K562 (cell line): ENCODE results near the gene CTSW. TPM values are rescaled to one million over a fixed set of nuclear protein-coding genes. Genes with fewer than 3 reads are reported as not detected.

Source experiments
- ATAC-seq: fragments of 200-7000 bp; cut with Tn5 transposase; 3 replicates; pipeline ENCODE4 v1.9.1; 2020; ENCODE audit warnings: moderate library complexity
- BruUV-seq: library from RNA; stranded (reverse); fragments of 400-500 nt; replicated peaks from 2 replicates; lab custom pipeline; 2021; lab: Mats Ljungman, UMichigan
- CTCF ChIA-PET: fragments of 300-600 bp; formaldehyde crosslinking; extraction: SDS; loops from one replicate; lab custom pipeline; 2021; ENCODE audit warnings: low intra/inter-chr PET ratio; lab: Yijun Ruan, JAX
- POLR2A ChIA-PET: fragments of 300-600, 350-650 bp; sonication (Branson Sonifier 250); formaldehyde crosslinking; extraction: SDS; loops from one replicate; lab custom pipeline; 2021; ENCODE audit warnings: antibody characterized with exemption, inconsistent platforms; lab: Yijun Ruan, JAX
- DNase-seq, 4 experiments: peaks; one replicate each; pipeline versions ENCODE4 v3.0.0 to v3.0.0-alpha.2; 2011 to 2018; ENCODE audit warnings: low spot score in 3 of 4, mixed read lengths in 3 of 4; ENCODE audit errors: extremely low read depth in 1 of 4
- FAIRE-seq: peaks from 2 replicates; lab custom pipeline; 2011; peaks lifted over from hg19 to GRCh38; lab: Jason Lieb, UNC
- H2AFZ ChIP-seq: 2 replicates; pipeline ENCODE4 v1.6.0; 2011; ENCODE audit warnings: low read depth, low read length, control low read depth, inconsistent platforms
- H3K27ac ChIP-seq: fragments of 200-600 bp; 3 replicates; pipeline ENCODE4 v1.8.0; 2011; ENCODE audit warnings: low read depth, mild to moderate bottlenecking, control low read depth, inconsistent platforms, low read length, moderate library complexity, mixed read lengths; ENCODE audit errors: extremely low read depth
- H3K27me3 ChIP-seq, 2 experiments: fragments of 300-600 bp in 1 of 2; 2 replicates in 1 of 2; 3 replicates in 1 of 2; pipeline versions ENCODE4 v1.6.0 to v1.8.0; 2011; ENCODE audit warnings: inconsistent platforms in 2 of 2, low read length in 2 of 2, mild to moderate bottlenecking in 1 of 2, mixed read lengths in 1 of 2, moderate library complexity in 1 of 2; ENCODE audit not compliant: control insufficient read depth in 2 of 2, insufficient read depth in 2 of 2
- H3K36me3 ChIP-seq: fragments of 300-600 bp; 3 replicates; pipeline ENCODE4 v1.8.0; 2011; ENCODE audit warnings: mild to moderate bottlenecking, low read length, inconsistent platforms; ENCODE audit not compliant: control insufficient read depth, insufficient read depth
- H3K4me1 ChIP-seq, 2 experiments: fragments of 200-600 bp in 1 of 2; replicated peaks in 1 of 2; 2 replicates in 1 of 2; 3 replicates in 1 of 2; pipeline versions ENCODE4 v1.5.1 to v1.8.0; 2011; ENCODE audit warnings: inconsistent platforms in 2 of 2, low read length in 2 of 2, mild to moderate bottlenecking in 1 of 2, mixed read lengths in 1 of 2, moderate library complexity in 1 of 2; ENCODE audit not compliant: control insufficient read depth in 2 of 2, insufficient read depth in 2 of 2
- H3K4me2 ChIP-seq: 2 replicates; pipeline ENCODE4 v1.6.1; 2011; ENCODE audit warnings: low read length, control low read depth, inconsistent platforms, mixed read lengths; ENCODE audit not compliant: insufficient read depth
- H3K4me3 ChIP-seq: fragments of 200-600 bp; sonication (generic), shearing (Covaris generic); 2 replicates; pipeline ENCODE4 v1.5.1; 2016; ENCODE audit warnings: control low read depth, inconsistent platforms
- H3K79me2 ChIP-seq: fragments of 200-600 bp; 3 replicates; pipeline ENCODE4 v1.8.0; 2011; ENCODE audit warnings: low read length, inconsistent platforms; ENCODE audit not compliant: control insufficient read depth, insufficient read depth
- H3K9ac ChIP-seq, 2 experiments: 2 replicates each; pipeline versions ENCODE4 v1.6.0 to v1.6.1; 2011; ENCODE audit warnings: low read depth in 2 of 2, low read length in 2 of 2, control low read depth in 1 of 2, inconsistent platforms in 1 of 2, mild to moderate bottlenecking in 1 of 2, mixed read lengths in 1 of 2; ENCODE audit not compliant: insufficient read depth in 1 of 2
- H3K9me1 ChIP-seq: one replicate; pipeline ENCODE4 v1.6.0; 2011; ENCODE audit warnings: inconsistent platforms, mild to moderate bottlenecking, low read length, moderate library complexity; ENCODE audit not compliant: control insufficient read depth, insufficient read depth
- H3K9me3 ChIP-seq: replicated peaks from 2 replicates; pipeline ENCODE4 v1.5.1; 2011; ENCODE audit warnings: low read depth, low read length, inconsistent platforms; ENCODE audit not compliant: control insufficient read depth, insufficient read depth
- H4K20me1 ChIP-seq: replicated peaks from 2 replicates; pipeline ENCODE4 v1.6.1; 2011; ENCODE audit warnings: low read length, inconsistent platforms, mixed read lengths; ENCODE audit not compliant: control insufficient read depth, insufficient read depth
- FOSL1 ChIP-seq: fragments of 200-800 bp; sonication (Bioruptor generic); conservative IDR thresholded peaks from 2 replicates; pipeline ENCODE4 v1.6.1; 2016; ENCODE audit warnings: missing genetic modification characterization, missing compliant biosample characterization
- KDM5B ChIP-seq: fragments of 200-600 bp; sonication (generic); IDR thresholded peaks from 2 replicates; pipeline ENCODE4 v1.6.1; 2012; ENCODE audit warnings: low read depth, mild to moderate bottlenecking, moderate library complexity, low read length, control low read depth, inconsistent platforms; ENCODE audit not compliant: insufficient replicate concordance
- NFYB ChIP-seq: IDR thresholded peaks from 2 replicates; pipeline ENCODE4 v1.6.1; 2011; ENCODE audit warnings: mild to moderate bottlenecking, moderate library complexity; ENCODE audit not compliant: insufficient read length; ENCODE audit errors: extremely low read depth
- NR2C1 ChIP-seq, 2 experiments: fragments of 450-650 bp; IDR thresholded peaks; 2 replicates each; pipeline ENCODE4 v1.6.1; 2017; ENCODE audit warnings: mild to moderate bottlenecking in 2 of 2, antibody characterized with exemption in 1 of 2, inconsistent platforms in 1 of 2, missing compliant biosample characterization in 1 of 2, missing genetic modification characterization in 1 of 2
- POLR2G ChIP-seq: fragments of 200-400 bp; formaldehyde crosslinking; IDR thresholded peaks from 2 replicates; pipeline ENCODE4 v1.6.1; 2017; ENCODE audit warnings: low read depth, mild to moderate bottlenecking, antibody characterized with exemption, low read length, moderate library complexity
- POLR3A ChIP-seq: IDR thresholded peaks from 2 replicates; pipeline ENCODE4 v1.6.1; 2011; ENCODE audit warnings: borderline replicate concordance, mild to moderate bottlenecking, moderate library complexity; ENCODE audit not compliant: insufficient read length, insufficient read depth; ENCODE audit errors: extremely low read depth
- SRSF3 ChIP-seq: fragments of 200-400 bp; formaldehyde crosslinking; IDR thresholded peaks from 2 replicates; pipeline ENCODE4 v1.6.1; 2016; ENCODE audit warnings: mild to moderate bottlenecking, low read length, moderate library complexity; ENCODE audit not compliant: insufficient read depth
- SUPT5H ChIP-seq: fragments of 450-650 bp; IDR thresholded peaks from 2 replicates; pipeline ENCODE4 v1.6.1; 2016
- TCF7 ChIP-seq: sonication (generic); IDR thresholded peaks from 2 replicates; pipeline ENCODE4 v1.6.1; 2016; ENCODE audit warnings: antibody characterized with exemption, borderline replicate concordance
- ZNF197 ChIP-seq: fragments of 200-800 bp; sonication (Bioruptor generic); IDR thresholded peaks from 2 replicates; pipeline ENCODE4 v1.6.1; 2016; ENCODE audit warnings: low read depth, missing genetic modification characterization, missing compliant biosample characterization
- ZNF212 ChIP-seq: fragments of 450-650 bp; formaldehyde crosslinking; IDR thresholded peaks from 2 replicates; pipeline ENCODE4 v1.4.0; 2020; ENCODE audit warnings: mild to moderate bottlenecking
- ZNF444 ChIP-seq: fragments of 250-450 bp; sonication (Bioruptor Pico); IDR thresholded peaks from 2 replicates; pipeline ENCODE4 v1.4.0; 2020; ENCODE audit warnings: mild to moderate bottlenecking, moderate library complexity
- ZNF76 ChIP-seq: fragments of 250-450 bp; sonication (Bioruptor Pico); IDR thresholded peaks from 2 replicates; pipeline ENCODE4 v1.4.0; 2020; ENCODE audit warnings: mild to moderate bottlenecking, moderate library complexity, borderline replicate concordance
- WGBS: fragments of 100-300 bp; shearing (Covaris generic); methylation state at CpG from one replicate; pipeline ENCODE4 v1.1.6; 2016; ENCODE audit warnings: low coverage, mixed read lengths; ENCODE audit not compliant: insufficient coverage; ENCODE audit errors: missing lambda C conversion rate; 5-methylcytosine and 5-hydroxymethylcytosine counted together
- in situ Hi-C: fragments of 300-500 bp; cut with MboI; formaldehyde crosslinking; loops from 4 replicates; pipeline ENCODE4 v1.15.0; 2018; ENCODE audit warnings: inconsistent platforms, mixed read lengths
- intact Hi-C: fragments of 100-400 bp; cut with micrococcal nuclease; formaldehyde crosslinking; loops from 2 replicates; pipeline ENCODE4 v1.14.2; 2022
- polyA plus RNA-seq, 8 experiments: library from polyadenylated mRNA; depleted of rRNA in 4 of 8; stranded (reverse) in 5 of 8; unstranded in 3 of 8; fragments of >200 nt; fragmentation: Nextera tagmentation in 2 of 8; fragmentation: Illumina TruSeq in 1 of 8; extraction: Ambion mirVana in 2 of 8; extraction: Trizol in 1 of 8; gene quantifications; 2 replicates each; pipeline versions ENCODE4 v1.2.1 to v1.2.3, GENCODE V29; 2011 to 2014; ENCODE audit warnings: inconsistent platforms in 1 of 8, missing spikeins in 1 of 8
- total RNA-seq, 7 experiments: library from RNA; depleted of rRNA in 6 of 7; stranded (reverse); fragments of >200 nt in 6 of 7; fragmentation: Illumina TruSeq in 2 of 7; extraction: Trizol in 2 of 7; gene quantifications; 2 replicates each; pipeline versions ENCODE4 v1.2.1 to v1.2.3, GENCODE V29; 2011 to 2021; ENCODE audit warnings: low replicate concordance in 1 of 7
- TF ChIP-seq, protein P1 (sequence below): fragments of 250-450 bp; sonication (Bioruptor Pico); IDR thresholded peaks from 2 replicates; pipeline ENCODE4 v1.4.0; 2020; ENCODE audit warnings: mild to moderate bottlenecking, moderate library complexity, borderline replicate concordance

The CTSW gene
- total and polyA plus RNA-seq, 9 of the 15 experiments (the other 6 are each of a cell fraction or from before 2014, with no cell fraction given): 0.04 TPM; not detected in 8

DNA sequence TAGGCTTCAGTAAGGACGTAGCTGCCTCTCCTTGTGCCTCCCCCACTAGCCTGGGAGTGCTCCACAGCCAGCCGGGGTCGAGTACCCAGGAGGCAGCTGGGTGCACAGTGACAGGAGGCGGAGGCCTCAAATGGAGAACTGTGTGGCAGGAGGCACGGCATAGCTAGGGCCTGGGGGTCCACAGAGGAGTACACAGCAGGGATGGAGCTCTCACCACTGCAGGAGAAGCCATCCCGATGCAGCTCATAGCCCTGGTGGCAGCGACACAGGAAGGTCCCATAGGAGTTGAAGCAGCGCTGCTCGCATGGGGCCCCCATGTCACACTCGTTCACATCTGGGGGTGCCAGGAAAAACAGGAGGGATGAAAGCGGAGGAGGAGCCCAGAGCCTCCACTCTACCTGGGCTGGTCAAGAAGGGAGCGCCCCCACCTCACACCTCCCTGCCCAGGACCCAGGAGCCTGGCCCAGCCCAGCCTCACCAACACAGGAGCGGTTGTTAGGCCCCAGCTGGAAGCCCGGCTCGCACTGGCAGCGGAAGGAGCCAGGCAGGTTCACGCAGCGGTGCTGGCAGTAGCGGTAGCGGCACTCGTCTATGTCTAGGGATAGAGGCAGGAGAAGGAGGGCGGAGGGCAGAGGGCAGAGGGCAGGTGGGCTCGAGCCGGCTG lies 9.9 kb upstream of the CTSW start (continued):
- peak; percentile 8 for TF ChIP-seq KDM5B
- TF ChIP-seq SUPT5H: 0 out of 2 replicates have a peak, but pooled peaks have one; percentile 31
- TF ChIP-seq NR2C1 (IDR thresholded peaks at IDR 0.05): peak; percentile 14; the same call in 1 of the 2 replicates
- TF ChIP-seq NR2C1 (tag; IDR thresholded peaks at IDR 0.05): no peak

- intact Hi-C loops (no loop called here), in situ Hi-C loops (no loop called here)
- Histone ChIP-seq H3K9ac (peak overlapping the region in 1 of 2 experiments; percentile 81; a peak in 2 of 4 replicates), H3K4me1 (peaks cover 23 to 67% of the 10 kb centered on the region in 2 experiments), H3K9me1 (no peaks in the 10 kb centered on the region), H4K20me1 (no peaks in the 10 kb centered on the region), H2AFZ (no peak overlapping the region), H3K27ac (no peak overlapping the region; the same call in 2 of the 3 replicates), H3K36me3 (peaks cover 29% of the 10 kb centered on the region; the same call in 2 of the 3 replicates), H3K9me3 (no peaks in the 10 kb centered on the region), H3K4me3 (no peak overlapping the region), H3K79me2 (no peaks in the 10 kb centered on the region), H3K27me3 (no peaks in the 10 kb centered on the region), H3K4me2 (no peak overlapping the region)
- FAIRE-seq (no peak), DNase-seq (no peak), ATAC-seq (no peak)
- POLR2A ChIA-PET: interaction anchor here (0.8 to 8.2 kb wide), 6 partner anchors 11 to 43 kb away, joined by 3 to 151 read pairs (median 8); partner anchors contain the start of genes CCDC85B, CFL1, CTSW and FIBP
- CTCF ChIA-PET: no interaction called here
- no TSS peak for BruUV-seq
- 65% methylated on average over 10 of the region's 11 CpGs for WGBS
- TF ChIP-seq, protein P1, sequence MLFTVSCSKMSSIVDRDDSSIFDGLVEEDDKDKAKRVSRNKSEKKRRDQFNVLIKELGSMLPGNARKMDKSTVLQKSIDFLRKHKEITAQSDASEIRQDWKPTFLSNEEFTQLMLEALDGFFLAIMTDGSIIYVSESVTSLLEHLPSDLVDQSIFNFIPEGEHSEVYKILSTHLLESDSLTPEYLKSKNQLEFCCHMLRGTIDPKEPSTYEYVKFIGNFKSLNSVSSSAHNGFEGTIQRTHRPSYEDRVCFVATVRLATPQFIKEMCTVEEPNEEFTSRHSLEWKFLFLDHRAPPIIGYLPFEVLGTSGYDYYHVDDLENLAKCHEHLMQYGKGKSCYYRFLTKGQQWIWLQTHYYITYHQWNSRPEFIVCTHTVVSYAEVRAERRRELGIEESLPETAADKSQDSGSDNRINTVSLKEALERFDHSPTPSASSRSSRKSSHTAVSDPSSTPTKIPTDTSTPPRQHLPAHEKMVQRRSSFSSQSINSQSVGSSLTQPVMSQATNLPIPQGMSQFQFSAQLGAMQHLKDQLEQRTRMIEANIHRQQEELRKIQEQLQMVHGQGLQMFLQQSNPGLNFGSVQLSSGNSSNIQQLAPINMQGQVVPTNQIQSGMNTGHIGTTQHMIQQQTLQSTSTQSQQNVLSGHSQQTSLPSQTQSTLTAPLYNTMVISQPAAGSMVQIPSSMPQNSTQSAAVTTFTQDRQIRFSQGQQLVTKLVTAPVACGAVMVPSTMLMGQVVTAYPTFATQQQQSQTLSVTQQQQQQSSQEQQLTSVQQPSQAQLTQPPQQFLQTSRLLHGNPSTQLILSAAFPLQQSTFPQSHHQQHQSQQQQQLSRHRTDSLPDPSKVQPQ (CRISPR knock-in tag): no peak
- TF ChIP-seq ZNF76 (CRISPR knock-in tag) (no peak), FOSL1 (tag) (no peak), TCF7 (no peak), ZNF444 (CRISPR knock-in tag) (no peak), ZNF212 (CRISPR knock-in tag) (no peak), POLR3A (no peak), NR2C1 (IDR thresholded peaks at IDR 0.05) (0 out of 2 replicates have a peak, but pooled peaks have one; percentile 6), NR2C1 (tag; IDR thresholded peaks at IDR 0.05) (no peak), NFYB (no peak), POLR2G (peak; percentile 53), ZNF197 (CRISPR knock-in tag) (no peak), SRSF3 (no peak)
These were observed 9.4 kb upstream of the CTSW start for GRCh38 chr11:65870307-65870658.
